Stomach (tissue), 4 donors: ENCODE data around the gene RALY.

Experiments
- EP300 ChIP-seq: sonication (generic); formaldehyde crosslinking; IDR thresholded peaks from one replicate; pipeline ENCODE4 v1.6.1; 2017; ENCODE audit warnings: antibody characterized with exemption
- POLR2A ChIP-seq, 4 donors: fragments of 450-650 bp; IDR thresholded peaks; one replicate each; pipeline ENCODE4 v1.6.1; 2016; ENCODE audit warnings: antibody characterized with exemption in 4 of 4, control low read depth in 2 of 4, mild to moderate bottlenecking in 1 of 4, moderate library complexity in 1 of 4
- POLR2AphosphoS5 ChIP-seq, 3 donors: sonication (generic); formaldehyde crosslinking; IDR thresholded peaks; one replicate each; pipeline ENCODE4 v1.6.1; 2016; ENCODE audit warnings: antibody characterized with exemption in 3 of 3
- TF ChIP-seq, protein P1 (sequence below), 7 experiments: fragments of 450-650 bp in 4 of 7; fragments of 200-600 bp in 3 of 7; sonication (generic) in 3 of 7; IDR thresholded peaks; one replicate each; pipeline ENCODE4 v1.5.1; 2016 to 2019; ENCODE audit warnings: antibody characterized with exemption in 7 of 7, control low read depth in 2 of 7, mild to moderate bottlenecking in 1 of 7

DNA sequence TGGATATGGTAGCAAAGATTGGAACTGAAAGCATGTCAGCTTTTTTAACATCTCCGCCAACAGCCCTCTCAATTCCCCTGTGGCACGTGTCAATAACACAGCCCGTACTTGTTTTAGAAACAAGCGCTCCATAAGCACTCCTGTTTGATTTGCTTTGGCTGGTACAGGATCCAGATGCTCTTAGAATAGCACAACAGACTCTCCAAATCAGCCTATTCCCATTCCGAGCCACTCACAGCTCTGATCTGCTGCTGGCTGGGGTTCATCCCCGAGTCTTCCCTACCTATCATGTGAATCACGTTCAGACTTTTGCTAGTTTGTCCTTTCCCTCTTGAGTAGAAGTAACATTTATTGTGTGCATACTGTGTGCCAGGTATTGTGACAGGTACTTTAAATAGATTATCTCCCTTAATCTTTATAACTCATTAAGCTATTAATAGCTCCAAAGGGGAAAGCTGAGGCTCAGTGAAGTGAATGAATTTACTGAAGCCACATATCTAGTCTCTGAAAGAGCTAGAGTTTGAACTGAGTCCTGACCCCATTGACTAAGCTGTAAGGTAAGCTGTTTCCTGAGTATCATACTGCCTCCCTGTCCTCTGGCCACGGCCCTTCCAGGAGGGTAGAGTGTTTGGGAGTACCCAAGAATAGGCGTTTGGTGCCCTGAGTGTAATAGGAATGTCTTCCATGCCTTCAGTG, 46.7 kb downstream of the RALY start:
- TF ChIP-seq POLR2A (IDR thresholded peaks at IDR 0.05) (no peak), POLR2AphosphoS5 (IDR thresholded peaks at IDR 0.05) (no peak), EP300 (no peak)
- TF ChIP-seq, protein P1, sequence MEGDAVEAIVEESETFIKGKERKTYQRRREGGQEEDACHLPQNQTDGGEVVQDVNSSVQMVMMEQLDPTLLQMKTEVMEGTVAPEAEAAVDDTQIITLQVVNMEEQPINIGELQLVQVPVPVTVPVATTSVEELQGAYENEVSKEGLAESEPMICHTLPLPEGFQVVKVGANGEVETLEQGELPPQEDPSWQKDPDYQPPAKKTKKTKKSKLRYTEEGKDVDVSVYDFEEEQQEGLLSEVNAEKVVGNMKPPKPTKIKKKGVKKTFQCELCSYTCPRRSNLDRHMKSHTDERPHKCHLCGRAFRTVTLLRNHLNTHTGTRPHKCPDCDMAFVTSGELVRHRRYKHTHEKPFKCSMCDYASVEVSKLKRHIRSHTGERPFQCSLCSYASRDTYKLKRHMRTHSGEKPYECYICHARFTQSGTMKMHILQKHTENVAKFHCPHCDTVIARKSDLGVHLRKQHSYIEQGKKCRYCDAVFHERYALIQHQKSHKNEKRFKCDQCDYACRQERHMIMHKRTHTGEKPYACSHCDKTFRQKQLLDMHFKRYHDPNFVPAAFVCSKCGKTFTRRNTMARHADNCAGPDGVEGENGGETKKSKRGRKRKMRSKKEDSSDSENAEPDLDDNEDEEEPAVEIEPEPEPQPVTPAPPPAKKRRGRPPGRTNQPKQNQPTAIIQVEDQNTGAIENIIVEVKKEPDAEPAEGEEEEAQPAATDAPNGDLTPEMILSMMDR (IDR thresholded peaks at IDR 0.05) = no peak
